ENCODE data around the gene COL5A1. TPM values are rescaled to one million over a fixed set of nuclear protein-coding genes. Genes with fewer than 3 reads are reported as not detected.

COL5A1 gene
- total and polyA plus RNA-seq, 4 donors: 12.2 to 169 (median 65.4) TPM

GRCh38 chr9:134814598-134815215 lies 173.1 kb downstream of the COL5A1 start:
- H3K4me3 ChIP-seq: no peak overlapping the region
- no peaks in the 10 kb centered on the region for H3K27me3 ChIP-seq (ENCODE audit: control insufficient read depth in 3 of 3, insufficient read depth in 3 of 3, low read length in 2 of 3)
- ATAC-seq (ENCODE audit: insufficient read depth, low FRiP score) (no peak), DNase-seq (no peak)
- H3K27ac ChIP-seq (ENCODE audit: low read depth in 1 of 2, low read length in 1 of 2): no peak overlapping the region
- peaks cover 0 to 7% (median 0%) of the 10 kb centered on the region in 5 donors for H3K4me1 ChIP-seq (ENCODE audit: control insufficient read depth in 5 of 5, insufficient read depth in 5 of 5, low read length in 5 of 5)
- no peaks in the 10 kb centered on the region for H3K9me3 ChIP-seq (ENCODE audit: control insufficient read depth in 4 of 4, insufficient read depth in 3 of 4, low read length in 3 of 4)
- no peak overlapping the region for H3K9ac ChIP-seq (ENCODE audit: insufficient read depth in 1 of 2, low read length in 2 of 2)
- no peak for TF ChIP-seq CTCF (IDR thresholded peaks at IDR 0.05; ENCODE audit: control extremely low read depth, extremely low read depth)
- peaks cover 0 to 44% (median 16%) of the 10 kb centered on the region in 4 donors for H3K36me3 ChIP-seq (ENCODE audit: control insufficient read depth in 4 of 4, insufficient read depth in 4 of 4, low read length in 4 of 4)
- 88 to 94% methylated on average over 15 to 16 of the region's 16 CpGs for WGBS, 2 donors

- no peak for ATAC-seq (ENCODE audit: insufficient read depth, low FRiP score)
- Histone ChIP-seq H3K4me3 (no peak overlapping the region), H3K27me3 (ENCODE audit: control insufficient read depth in 3 of 3, insufficient read depth in 3 of 3, low read length in 2 of 3) (no peaks in the 10 kb centered on the region), H3K4me1 (ENCODE audit: control insufficient read depth in 5 of 5, insufficient read depth in 5 of 5, low read length in 5 of 5) (peaks cover 0 to 7% (median 0%) of the 10 kb centered on the region in 5 donors), H3K27ac (ENCODE audit: low read depth in 1 of 2, low read length in 1 of 2) (no peak overlapping the region), H3K9ac (ENCODE audit: insufficient read depth in 1 of 2, low read length in 2 of 2) (no peak overlapping the region), H3K36me3 (ENCODE audit: control insufficient read depth in 4 of 4, insufficient read depth in 4 of 4, low read length in 4 of 4) (peaks cover 0 to 44% (median 16%) of the 10 kb centered on the region in 4 donors), H3K9me3 (ENCODE audit: control insufficient read depth in 4 of 4, insufficient read depth in 3 of 4, low read length in 3 of 4) (no peaks in the 10 kb centered on the region)
- 86 to 90% methylated on average over 16 of the region's 16 CpGs for WGBS, 2 donors
- no peak for TF ChIP-seq CTCF (IDR thresholded peaks at IDR 0.05; ENCODE audit: control extremely low read depth, extremely low read depth)
- no peak for DNase-seq
These were observed 174.0 kb downstream of the COL5A1 start for GRCh38 chr9:134815435-134816214.

- H3K27me3 ChIP-seq (ENCODE audit: control insufficient read depth in 3 of 3, insufficient read depth in 3 of 3, low read length in 2 of 3): no peaks in the 10 kb centered on the region
- WGBS, 2 donors: 91 to 97% methylated on average over 16 of the region's 16 CpGs
- no peak for TF ChIP-seq CTCF (IDR thresholded peaks at IDR 0.05; ENCODE audit: control extremely low read depth, extremely low read depth)
These were observed 174.7 kb downstream of the COL5A1 start for GRCh38 chr9:134816264-134816663.

More at GRCh38 chr9:134816264-134816663, 174.7 kb downstream of the COL5A1 start:
- peaks cover 0 to 44% (median 14%) of the 10 kb centered on the region in 4 donors for H3K36me3 ChIP-seq (ENCODE audit: control insufficient read depth in 4 of 4, insufficient read depth in 4 of 4, low read length in 4 of 4)
- no peak overlapping the region for H3K4me3 ChIP-seq
- H3K9ac ChIP-seq (ENCODE audit: insufficient read depth in 1 of 2, low read length in 2 of 2): no peak overlapping the region
- H3K27ac ChIP-seq (ENCODE audit: low read depth in 1 of 2, low read length in 1 of 2): no peak overlapping the region
- H3K9me3 ChIP-seq (ENCODE audit: control insufficient read depth in 4 of 4, insufficient read depth in 3 of 4, low read length in 3 of 4): no peaks in the 10 kb centered on the region
- ATAC-seq (ENCODE audit: insufficient read depth, low FRiP score) (no peak), DNase-seq (no peak)
- H3K4me1 ChIP-seq (ENCODE audit: control insufficient read depth in 5 of 5, insufficient read depth in 5 of 5, low read length in 5 of 5): peaks cover 0 to 7% (median 0%) of the 10 kb centered on the region in 5 donors

Measured in lung (tissue), 12 donors.